ENCODE measurements around the gene HPD. TPM values are rescaled to one million over a fixed set of nuclear protein-coding genes. Genes with fewer than 3 reads are reported as not detected.
A peak's percentile ranks its signal among the peaks of the same experiment; 100 is the strongest.

The HPD gene
- total RNA-seq, 1 donor from 2014 or later = 0.33 TPM

- DNase-seq (ENCODE audit: low read depth) = no peak
- Histone ChIP-seq H3K27me3 (ENCODE audit: control insufficient read depth, insufficient read depth, low read length) (no peaks in the 10 kb centered on the region), H3K36me3 (ENCODE audit: control insufficient read depth, insufficient read depth, low read length) (peaks cover 3% of the 10 kb centered on the region), H3K4me3 (ENCODE audit: low read depth, low read length) (peak overlapping the region; percentile 48)
- TF ChIP-seq CTCF (IDR thresholded peaks at IDR 0.05; ENCODE audit: insufficient read depth, low read length, poor library complexity, severe bottlenecking) = no peak
Observed at GRCh38 chr12:121812320-121812871, 46.3 kb downstream of the HPD start.

- H3K27me3 ChIP-seq (ENCODE audit: control insufficient read depth, insufficient read depth, low read length) = no peaks in the 10 kb centered on the region
- peaks cover 3% of the 10 kb centered on the region for H3K36me3 ChIP-seq (ENCODE audit: control insufficient read depth, insufficient read depth, low read length)
- peak; percentile 43 for TF ChIP-seq CTCF (IDR thresholded peaks at IDR 0.05; ENCODE audit: insufficient read depth, low read length, poor library complexity, severe bottlenecking)
- H3K4me3 ChIP-seq (ENCODE audit: low read depth, low read length) = peak overlapping the region; percentile 48
- no peak for DNase-seq (ENCODE audit: low read depth)
Observed at GRCh38 chr12:121811434-121812319, 47.0 kb downstream of the HPD start.

- no peak for DNase-seq (ENCODE audit: low read depth)
- Histone ChIP-seq H3K27me3 (ENCODE audit: control insufficient read depth, insufficient read depth, low read length) (no peaks in the 10 kb centered on the region), H3K36me3 (ENCODE audit: control insufficient read depth, insufficient read depth, low read length) (peaks cover 2% of the 10 kb centered on the region), H3K4me3 (ENCODE audit: low read depth, low read length) (peak overlapping the region; percentile 48)
- no peak for TF ChIP-seq CTCF (IDR thresholded peaks at IDR 0.05; ENCODE audit: insufficient read depth, low read length, poor library complexity, severe bottlenecking)
Observed at GRCh38 chr12:121810833-121811433, 47.7 kb downstream of the HPD start.

- Histone ChIP-seq H3K36me3 (ENCODE audit: control insufficient read depth, insufficient read depth, low read length) (peaks cover 2% of the 10 kb centered on the region), H3K4me3 (ENCODE audit: low read depth, low read length) (no peak overlapping the region)
- DNase-seq (ENCODE audit: low read depth) = no peak
Observed at GRCh38 chr12:121810234-121810817, 48.3 kb downstream of the HPD start.

GRCh38 chr12:121809712-121810116, 48.9 kb downstream of the HPD start:
- H3K4me3 ChIP-seq (ENCODE audit: low read depth, low read length) = no peak overlapping the region
- peaks cover 2% of the 10 kb centered on the region for H3K36me3 ChIP-seq (ENCODE audit: control insufficient read depth, insufficient read depth, low read length)
- TF ChIP-seq CTCF (IDR thresholded peaks at IDR 0.05; ENCODE audit: insufficient read depth, low read length, poor library complexity, severe bottlenecking) = no peak
- no peaks in the 10 kb centered on the region for H3K27me3 ChIP-seq (ENCODE audit: control insufficient read depth, insufficient read depth, low read length)
- no peak for DNase-seq (ENCODE audit: low read depth)

More at GRCh38 chr12:121810234-121810817, 48.3 kb downstream of the HPD start:
- no peaks in the 10 kb centered on the region for H3K27me3 ChIP-seq (ENCODE audit: control insufficient read depth, insufficient read depth, low read length)
- no peak for TF ChIP-seq CTCF (IDR thresholded peaks at IDR 0.05; ENCODE audit: insufficient read depth, low read length, poor library complexity, severe bottlenecking)
